K562 (cell line): ENCODE results near the gene PSMC3IP. TPM values are rescaled to one million over a fixed set of nuclear protein-coding genes. Genes with fewer than 3 reads are reported as not detected.
A peak's percentile ranks its signal among the peaks of the same experiment; 100 is the strongest.

Source experiments
- ARID3A ChIP-seq: IDR thresholded peaks from 2 replicates; pipeline ENCODE4 v1.6.1; 2012; ENCODE audit warnings: low read depth, low read length, improper control_type of control experiment, borderline replicate concordance
- BDP1 ChIP-seq: IDR thresholded peaks from 3 replicates; pipeline ENCODE4 v1.6.1; 2011; ENCODE audit not compliant: insufficient read length, insufficient read depth
- CHAMP1 ChIP-seq: fragments of 450-650 bp; IDR thresholded peaks from 2 replicates; pipeline ENCODE4 v1.6.1; 2016; ENCODE audit warnings: mild to moderate bottlenecking
- CTCFL ChIP-seq: IDR thresholded peaks from 2 replicates; pipeline ENCODE4 v1.6.1; 2011; ENCODE audit warnings: borderline replicate concordance, low read depth, mild to moderate bottlenecking, moderate library complexity, low read length; ENCODE audit not compliant: insufficient read depth, poor library complexity, severe bottlenecking
- E2F4 ChIP-seq: sonication (generic); formaldehyde crosslinking; IDR thresholded peaks from 2 replicates; pipeline ENCODE4 v1.8.0; 2022; ENCODE audit warnings: mild to moderate bottlenecking, low read depth, missing genetic modification reagents
- EP400 ChIP-seq: fragments of 450-650 bp; IDR thresholded peaks from 2 replicates; pipeline ENCODE4 v1.6.1; 2017; ENCODE audit warnings: antibody characterized with exemption, mild to moderate bottlenecking, moderate library complexity
- EWSR1 ChIP-seq: fragments of 450-650 bp; IDR thresholded peaks from 2 replicates; pipeline ENCODE4 v1.6.1; 2018; ENCODE audit warnings: borderline replicate concordance, mild to moderate bottlenecking, low read depth, moderate library complexity; ENCODE audit not compliant: partially characterized antibody
- GATAD2B ChIP-seq: fragments of 450-650 bp; IDR thresholded peaks from 2 replicates; pipeline ENCODE4 v1.6.1; 2017; ENCODE audit warnings: mild to moderate bottlenecking, borderline replicate concordance
- MCM2 ChIP-seq: fragments of 450-650 bp; IDR thresholded peaks from 2 replicates; pipeline ENCODE4 v1.6.1; 2017; ENCODE audit warnings: low read depth, mild to moderate bottlenecking
- MXI1 ChIP-seq: IDR thresholded peaks from 2 replicates; pipeline ENCODE4 v1.6.1; 2011; ENCODE audit warnings: low read depth, mild to moderate bottlenecking, improper control_type of control experiment, low read length
- PATZ1 ChIP-seq: fragments of 250-450 bp; sonication (Bioruptor Pico); IDR thresholded peaks from 2 replicates; pipeline ENCODE4 v1.5.0; 2020; ENCODE audit warnings: mild to moderate bottlenecking, borderline replicate concordance
- RB1 ChIP-seq: fragments of 450-650 bp; IDR thresholded peaks from 2 replicates; pipeline ENCODE4 v1.6.1; 2017; ENCODE audit warnings: low read depth, mild to moderate bottlenecking
- ZFP1 ChIP-seq: fragments of 450-650 bp; formaldehyde crosslinking; IDR thresholded peaks from 2 replicates; pipeline ENCODE4 v1.4.0; 2020; ENCODE audit warnings: mild to moderate bottlenecking, mixed read lengths
- ZNF511 ChIP-seq: sonication (generic); formaldehyde crosslinking; IDR thresholded peaks from 2 replicates; pipeline ENCODE4 v1.8.0; 2022; ENCODE audit warnings: mild to moderate bottlenecking, missing genetic modification reagents
- ZNF561 ChIP-seq: fragments of 450-650 bp; formaldehyde crosslinking; conservative IDR thresholded peaks from 2 replicates; pipeline ENCODE4 v1.4.0; 2020; ENCODE audit warnings: mild to moderate bottlenecking, moderate library complexity
- ZNF668 ChIP-seq: fragments of 250-450 bp; sonication (Bioruptor Pico); IDR thresholded peaks from 2 replicates; pipeline ENCODE4 v1.8.0; 2022; ENCODE audit warnings: mild to moderate bottlenecking, inconsistent platforms
- polyA plus RNA-seq, 8 experiments: library from polyadenylated mRNA; depleted of rRNA in 4 of 8; stranded (reverse) in 5 of 8; unstranded in 3 of 8; fragments of >200 nt; fragmentation: Nextera tagmentation in 2 of 8; fragmentation: Illumina TruSeq in 1 of 8; extraction: Ambion mirVana in 2 of 8; extraction: Trizol in 1 of 8; gene quantifications; 2 replicates each; pipeline versions ENCODE4 v1.2.1 to v1.2.3, GENCODE V29; 2011 to 2014; ENCODE audit warnings: inconsistent platforms in 1 of 8, missing spikeins in 1 of 8
- total RNA-seq, 7 experiments: library from RNA; depleted of rRNA in 6 of 7; stranded (reverse); fragments of >200 nt in 6 of 7; fragmentation: Illumina TruSeq in 2 of 7; extraction: Trizol in 2 of 7; gene quantifications; 2 replicates each; pipeline versions ENCODE4 v1.2.1 to v1.2.3, GENCODE V29; 2011 to 2021; ENCODE audit warnings: low replicate concordance in 1 of 7

The PSMC3IP gene
- total and polyA plus RNA-seq, 9 of the 15 experiments (the other 6 are each of a cell fraction or from before 2014, with no cell fraction given) = 13.8 to 65.6 (median 32.8) TPM

- no peak for TF ChIP-seq ZNF511 (CRISPR knock-in tag)
- no peak for TF ChIP-seq CTCFL
- no peak for TF ChIP-seq BDP1
- no peak for TF ChIP-seq MXI1
- TF ChIP-seq CHAMP1 = no peak
- TF ChIP-seq ZFP1 (CRISPR knock-in tag) = peak; percentile 76
- TF ChIP-seq MCM2 = no peak
- TF ChIP-seq EWSR1 = no peak
- no peak; the same call in 1 of the 2 replicates for TF ChIP-seq EP400
- peak; percentile 89; the same call in 1 of the 2 replicates for TF ChIP-seq PATZ1 (CRISPR knock-in tag)
- TF ChIP-seq RB1 = no peak
- no peak for TF ChIP-seq GATAD2B
- peak; percentile 41; the same call in 1 of the 2 replicates for TF ChIP-seq ZNF561 (CRISPR knock-in tag)
- peak; percentile 97 for TF ChIP-seq ZNF668
- TF ChIP-seq E2F4 (CRISPR knock-in tag) = no peak
- no peak for TF ChIP-seq ARID3A
Observed at GRCh38 chr17:42535155-42536047, 42.1 kb downstream of the PSMC3IP start (continued).
